GM18508 (cell line): Measurements from ENCODE around the gene TTLL13.
"Not testable (repeated sequence)": the region's sequence is repeated elsewhere in the genome, so short reads cannot be mapped to it uniquely, and the experiment has no call there.

Source experiments
- ATAC-seq: cut with Tn5 transposase; IDR thresholded peaks from one replicate; pipeline ENCODE4 v1.9.1; 2021; ENCODE audit warnings: moderate number of reproducible peaks; ENCODE audit not compliant: insufficient read depth, unreplicated experiment

TTLL13 gene

DNA sequence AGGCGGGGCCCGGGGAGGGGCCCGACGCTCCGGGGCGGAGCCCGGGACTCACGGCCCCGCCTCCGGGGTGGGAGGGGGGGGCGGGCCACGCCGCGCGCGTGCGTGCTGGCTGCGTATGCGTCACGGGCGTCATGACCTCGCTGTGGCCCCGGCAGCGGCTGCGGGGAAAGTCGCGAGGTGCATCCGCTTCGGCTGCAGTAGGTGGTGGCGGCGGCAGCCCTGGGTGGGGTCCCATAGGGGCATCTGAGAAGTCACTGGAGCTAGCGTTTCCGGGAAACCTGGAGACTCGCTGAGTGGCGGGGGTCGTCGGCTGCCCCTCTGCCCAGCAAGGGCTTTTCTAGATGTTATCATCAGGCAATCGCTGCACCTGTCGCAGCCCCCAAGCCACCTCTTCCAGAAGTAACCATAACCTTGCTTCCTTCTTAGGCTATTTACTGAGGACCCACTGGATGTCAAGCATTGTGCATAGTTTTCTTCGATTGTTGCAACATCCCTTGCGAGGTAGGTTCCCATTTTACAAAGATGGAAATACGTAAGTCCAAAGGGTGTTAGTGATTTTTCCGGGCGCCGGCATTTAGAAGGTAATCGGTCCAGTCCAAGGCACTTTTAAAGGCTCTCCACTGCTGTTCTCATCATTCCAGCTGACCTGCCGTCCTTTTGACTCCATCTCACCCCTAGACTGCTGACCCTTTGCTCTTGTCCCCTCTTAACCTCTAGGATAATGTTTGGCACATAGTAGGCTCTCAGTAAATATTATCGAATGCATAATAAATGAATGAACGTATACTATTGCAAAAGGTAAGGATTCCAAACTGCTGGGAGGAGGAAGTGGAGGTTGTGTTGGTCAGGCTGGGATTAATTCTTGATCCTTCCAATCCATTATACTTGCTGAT lies 15.0 kb upstream of the TTLL13 start, which contains the start of gene GDPGP1:
TSS of gene GDPGP1 (plus strand) at position 114 of the 893 bp plus-strand sequence. CDS start 6,700 bp downstream, outside the sequence.
- ATAC-seq = peak; percentile 38

DNA sequence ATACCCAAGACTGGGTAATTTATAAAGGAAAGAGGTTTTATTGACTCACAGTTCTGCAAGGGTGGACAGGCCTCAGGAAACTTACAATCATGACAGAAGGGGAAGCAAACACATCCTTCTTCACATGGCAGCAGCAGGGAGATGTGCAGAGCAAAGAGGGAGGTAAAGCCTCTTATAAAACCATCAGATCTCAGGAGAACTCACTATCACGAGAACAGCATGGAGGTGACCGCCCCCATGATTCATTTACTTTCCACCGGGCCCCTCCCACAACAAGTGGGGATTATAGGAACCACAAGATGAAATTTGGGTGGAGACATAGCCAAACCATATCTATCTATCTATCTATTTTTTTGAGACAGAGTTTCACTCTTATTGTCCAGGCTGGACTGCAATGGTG lies 10.0 kb upstream of the TTLL13 start:
- ATAC-seq = no peak

DNA sequence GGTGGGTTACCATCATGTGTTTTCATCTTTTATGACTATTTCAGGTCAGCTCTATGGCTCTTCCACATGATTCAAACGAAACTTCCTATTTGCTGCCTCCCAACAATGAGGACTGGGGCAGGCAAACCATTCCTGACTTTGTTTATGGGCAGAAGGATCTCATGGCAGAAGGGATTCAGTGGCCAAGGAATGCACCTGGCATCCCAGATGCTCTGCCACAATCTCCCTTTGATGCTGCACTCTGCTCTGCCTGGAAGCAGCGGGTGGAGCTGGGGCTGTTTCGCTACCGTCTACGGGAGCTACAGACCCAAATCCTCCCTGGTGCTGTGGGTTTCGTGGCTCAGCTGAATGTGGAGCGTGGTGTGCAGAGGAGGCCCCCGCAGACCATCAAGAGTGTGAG lies 8.5 kb upstream of the TTLL13 start:
- ATAC-seq = no peak

GRCh38 chr15:90241343-90242192 lies 7.8 kb upstream of the TTLL13 start:
- ATAC-seq = no peak

- ATAC-seq = no peak
Measured at GRCh38 chr15:90243943-90244639, 5.3 kb upstream of the TTLL13 start.

GRCh38 chr15:90248789-90249202 lies 560 bp upstream of the TTLL13 start:
- no peak for ATAC-seq

DNA sequence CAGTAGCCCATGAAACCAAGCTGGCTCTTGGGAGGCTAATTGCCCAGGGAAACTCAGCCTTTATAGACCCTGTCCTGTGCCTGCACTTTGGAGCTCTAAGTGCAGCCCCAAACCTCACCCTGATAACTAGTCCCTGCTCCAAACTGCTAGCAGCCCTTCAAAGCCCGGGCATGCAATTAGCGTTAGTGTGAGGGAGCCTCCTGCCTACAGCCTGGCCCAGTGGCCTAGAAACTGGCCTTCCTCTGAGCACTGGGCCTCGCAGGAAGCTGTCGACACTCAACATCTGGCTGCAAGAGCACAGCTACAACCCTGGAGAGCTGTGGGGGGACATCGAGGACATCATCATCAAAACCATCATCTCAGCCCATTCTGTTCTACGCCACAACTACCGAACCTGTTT lies 8.4 kb downstream of the TTLL13 start:
- no peak for ATAC-seq

- no peak for ATAC-seq
Measured at GRCh38 chr15:90259524-90259923, 10.2 kb downstream of the TTLL13 start.

DNA sequence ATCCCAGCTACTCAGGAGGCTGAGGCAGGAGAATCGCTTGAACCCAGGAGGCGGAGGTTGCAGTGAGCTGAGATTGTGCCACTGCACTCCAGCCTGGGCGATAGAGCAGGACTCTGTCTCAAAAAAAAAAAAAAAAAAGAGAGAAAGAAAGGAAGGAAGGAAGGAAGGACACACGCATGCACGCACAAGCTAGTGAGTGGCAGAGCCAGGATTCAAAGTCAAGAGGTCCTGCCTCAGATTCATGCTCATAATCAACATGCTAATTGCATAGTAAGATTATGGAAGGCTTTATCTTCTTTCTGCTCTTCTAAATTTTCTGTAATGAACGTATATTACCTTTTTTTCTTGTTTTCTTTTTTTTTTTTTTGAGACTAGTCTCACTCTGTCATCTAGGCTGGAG lies 11.4 kb downstream of the TTLL13 start:
- not testable (repeated sequence) for ATAC-seq

GRCh38 chr15:90261811-90262210 lies 12.5 kb downstream of the TTLL13 start:
- ATAC-seq = no peak

- ATAC-seq = no peak
Measured at GRCh38 chr15:90262426-90262825, 13.1 kb downstream of the TTLL13 start.

DNA sequence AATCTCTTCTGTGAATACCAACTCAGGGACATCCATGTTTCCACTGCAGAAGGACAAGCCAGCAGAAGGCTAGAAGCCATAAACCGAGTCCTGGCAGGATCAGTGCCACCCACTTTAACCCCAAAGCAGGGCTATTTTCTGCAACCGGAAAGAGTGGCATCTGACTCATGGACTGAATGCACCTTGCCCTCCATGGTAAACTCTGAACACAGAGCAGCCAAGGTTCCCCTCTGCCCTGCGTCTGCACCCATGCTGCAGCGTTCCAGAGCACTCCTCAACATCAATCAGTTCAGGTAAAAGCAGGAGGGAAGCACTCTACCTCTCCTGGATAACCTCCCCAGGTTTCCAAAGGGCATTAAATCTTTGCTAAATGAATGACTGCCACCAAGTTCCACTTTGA lies 15.3 kb downstream of the TTLL13 start:
- ATAC-seq = no peak

DNA sequence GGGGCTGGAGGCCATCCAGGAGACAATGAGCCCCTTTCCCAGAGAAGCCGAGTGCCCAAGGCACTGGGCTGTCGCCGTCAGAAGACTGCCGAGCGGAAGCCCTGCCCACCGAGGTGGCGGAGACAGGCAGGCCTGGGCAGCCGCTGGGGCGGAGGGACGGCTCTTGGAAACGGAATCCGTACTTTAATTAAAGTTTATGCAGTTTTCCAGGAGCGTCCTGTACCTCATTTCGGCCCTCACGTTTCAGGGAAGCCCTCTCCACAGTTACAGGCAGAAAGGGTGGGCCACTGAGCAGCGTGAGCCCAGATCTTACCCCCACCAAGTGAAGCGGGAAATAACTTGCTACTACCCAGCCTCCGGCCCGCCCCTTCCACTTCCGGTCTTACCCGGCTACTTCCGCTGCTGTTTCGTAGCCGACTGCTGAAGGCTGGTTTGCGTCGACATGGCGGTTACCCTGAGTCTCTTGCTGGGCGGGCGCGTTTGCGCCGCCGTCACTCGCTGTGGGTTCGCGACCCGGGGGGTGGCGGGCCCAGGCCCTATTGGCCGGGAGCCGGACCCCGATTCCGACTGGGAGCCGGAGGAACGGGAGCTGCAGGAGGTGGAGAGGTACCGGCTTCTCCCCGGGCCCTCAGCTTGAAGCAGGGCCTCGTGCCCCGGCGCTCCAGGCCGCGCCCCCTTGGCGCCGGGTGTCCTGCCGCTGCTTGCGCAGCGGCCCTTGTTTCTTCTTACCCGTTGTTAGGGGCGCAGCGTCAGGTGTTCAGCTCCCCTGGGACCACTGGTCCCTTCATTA lies 16.1 kb downstream of the TTLL13 start, which contains the start of gene NGRN:
TSS of gene NGRN (plus strand) at position 402 of the 790 bp plus-strand sequence. CDS start at position 443, 41 bp downstream.
- ATAC-seq = peak; percentile 81

GRCh38 chr15:90266061-90266431 lies 16.7 kb downstream of the TTLL13 start:
- ATAC-seq = no peak

DNA sequence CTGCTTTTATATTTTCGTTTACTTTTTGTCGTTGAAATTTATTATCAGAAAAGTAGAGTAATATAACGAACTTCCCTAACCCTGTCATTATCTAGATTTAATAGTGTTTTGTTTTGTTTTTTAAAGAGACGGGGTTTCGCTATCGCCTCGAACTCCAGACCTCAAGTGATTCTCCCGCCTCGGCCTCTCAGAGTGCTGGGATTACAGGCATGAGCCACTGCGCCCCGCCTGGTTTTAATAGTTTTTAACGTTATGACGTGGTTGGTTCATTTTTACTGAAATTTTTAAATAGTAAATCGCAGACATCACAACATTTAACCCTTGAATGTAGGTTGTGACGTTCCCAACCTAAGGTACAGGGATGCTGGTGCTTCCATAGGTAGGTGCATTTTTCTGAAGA lies 17.1 kb downstream of the TTLL13 start:
- no peak for ATAC-seq

DNA sequence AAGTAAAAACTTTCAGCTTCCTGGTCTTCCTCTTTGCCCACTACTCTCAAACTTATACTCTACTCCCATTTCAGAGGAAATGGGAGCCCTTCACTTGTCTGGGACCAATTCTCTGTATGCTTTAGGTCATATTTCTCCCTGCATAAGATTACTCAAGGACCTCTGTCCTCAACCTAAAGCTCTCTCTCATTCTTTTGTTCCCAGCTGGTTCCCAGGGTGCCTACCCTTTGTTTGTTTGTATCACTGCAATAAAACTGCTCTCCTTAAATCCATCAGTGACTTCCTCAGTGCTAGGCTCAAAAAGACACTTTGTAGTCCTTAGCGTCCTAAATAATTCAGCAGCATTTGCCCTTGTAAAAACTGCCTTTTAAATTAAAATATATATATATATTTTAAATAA lies 19.1 kb downstream of the TTLL13 start:
- no peak for ATAC-seq

DNA sequence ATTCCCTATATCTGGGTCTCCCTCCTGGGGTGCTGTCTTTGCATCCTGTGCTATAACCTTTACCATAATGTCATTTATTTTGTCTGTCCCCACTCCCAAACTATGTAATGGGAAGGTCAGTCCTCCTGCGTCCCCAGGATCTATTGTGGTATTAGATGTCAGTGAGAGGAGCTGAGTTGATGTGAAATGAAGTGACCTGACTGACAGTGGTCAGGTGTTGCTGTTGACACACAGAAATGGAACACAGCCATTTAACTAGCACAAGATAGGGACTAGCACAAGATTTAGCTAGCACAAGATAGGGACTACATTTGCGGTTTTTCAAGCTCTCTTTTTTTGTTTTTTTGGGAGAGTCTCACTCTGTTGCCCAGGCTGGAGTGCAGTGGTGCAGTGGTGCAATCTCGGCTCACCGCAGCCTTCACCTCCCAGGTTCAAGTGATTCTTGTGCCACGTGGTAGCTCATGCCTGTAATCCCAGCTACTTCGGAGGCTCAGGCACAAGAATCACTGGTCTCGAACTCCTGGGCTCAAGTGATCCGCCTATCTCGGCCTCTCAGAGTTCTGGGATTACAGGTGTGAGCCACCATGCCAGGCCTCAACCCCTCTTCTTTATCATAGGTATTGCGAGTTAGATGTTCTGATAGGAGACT lies 21.3 kb downstream of the TTLL13 start:
- no peak for ATAC-seq

DNA sequence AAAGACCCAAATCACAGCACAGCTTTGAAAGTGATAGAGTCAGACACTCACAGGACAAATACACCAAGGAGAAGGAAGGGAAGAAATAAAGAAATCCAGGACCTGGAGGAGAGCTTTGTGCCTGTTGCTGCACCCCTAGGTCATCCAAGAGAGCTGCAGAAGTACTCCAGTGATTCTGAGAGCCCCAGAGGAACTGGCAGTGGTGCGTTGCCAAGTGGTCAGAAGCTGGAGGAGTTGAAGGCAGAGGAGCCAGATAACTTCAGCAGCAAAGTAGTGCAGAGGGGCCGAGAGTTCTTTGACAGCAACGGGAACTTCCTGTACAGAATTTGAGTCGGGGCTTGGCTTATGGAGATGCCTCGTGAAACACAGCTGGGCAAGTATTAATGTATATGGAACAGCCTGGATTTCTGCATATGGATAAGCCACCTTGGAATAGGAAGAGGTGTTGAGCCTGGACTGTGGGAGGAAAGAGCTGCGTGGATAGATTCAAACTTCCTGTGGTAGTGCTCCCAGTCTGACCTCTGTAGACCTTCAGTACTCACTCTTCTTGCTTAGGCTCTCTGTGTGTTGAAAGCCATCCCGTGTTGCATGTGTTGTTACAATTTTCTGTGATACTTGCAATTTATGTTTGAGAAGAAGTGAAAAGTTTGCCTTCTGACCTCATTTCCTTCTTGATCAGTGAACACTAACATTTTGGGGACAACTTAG lies 22.3 kb downstream of the TTLL13 start:
- no peak for ATAC-seq

- ATAC-seq = not testable (repeated sequence)
Measured at GRCh38 chr15:90278467-90278866, 29.1 kb downstream of the TTLL13 start.
